H54 (cell line): ENCODE measurements around the gene LACTB.
A peak's percentile ranks its signal among the peaks of the same experiment; 100 is the strongest.

Source experiments
- DNase-seq: peaks from one replicate; pipeline ENCODE4 v3.0.0; 2011; ENCODE audit warnings: low spot score, mixed read lengths; ENCODE audit not compliant: insufficient read length
- FAIRE-seq: peaks from 3 replicates; lab custom pipeline; 2011; peaks lifted over from hg19 to GRCh38; lab: Jason Lieb, UNC
- POLR2A ChIP-seq: IDR thresholded peaks from 2 replicates; pipeline ENCODE4 v1.6.1; 2011; ENCODE audit warnings: low read depth, mild to moderate bottlenecking, low read length

The LACTB gene, protein sequence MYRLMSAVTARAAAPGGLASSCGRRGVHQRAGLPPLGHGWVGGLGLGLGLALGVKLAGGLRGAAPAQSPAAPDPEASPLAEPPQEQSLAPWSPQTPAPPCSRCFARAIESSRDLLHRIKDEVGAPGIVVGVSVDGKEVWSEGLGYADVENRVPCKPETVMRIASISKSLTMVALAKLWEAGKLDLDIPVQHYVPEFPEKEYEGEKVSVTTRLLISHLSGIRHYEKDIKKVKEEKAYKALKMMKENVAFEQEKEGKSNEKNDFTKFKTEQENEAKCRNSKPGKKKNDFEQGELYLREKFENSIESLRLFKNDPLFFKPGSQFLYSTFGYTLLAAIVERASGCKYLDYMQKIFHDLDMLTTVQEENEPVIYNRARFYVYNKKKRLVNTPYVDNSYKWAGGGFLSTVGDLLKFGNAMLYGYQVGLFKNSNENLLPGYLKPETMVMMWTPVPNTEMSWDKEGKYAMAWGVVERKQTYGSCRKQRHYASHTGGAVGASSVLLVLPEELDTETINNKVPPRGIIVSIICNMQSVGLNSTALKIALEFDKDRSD

DNA sequence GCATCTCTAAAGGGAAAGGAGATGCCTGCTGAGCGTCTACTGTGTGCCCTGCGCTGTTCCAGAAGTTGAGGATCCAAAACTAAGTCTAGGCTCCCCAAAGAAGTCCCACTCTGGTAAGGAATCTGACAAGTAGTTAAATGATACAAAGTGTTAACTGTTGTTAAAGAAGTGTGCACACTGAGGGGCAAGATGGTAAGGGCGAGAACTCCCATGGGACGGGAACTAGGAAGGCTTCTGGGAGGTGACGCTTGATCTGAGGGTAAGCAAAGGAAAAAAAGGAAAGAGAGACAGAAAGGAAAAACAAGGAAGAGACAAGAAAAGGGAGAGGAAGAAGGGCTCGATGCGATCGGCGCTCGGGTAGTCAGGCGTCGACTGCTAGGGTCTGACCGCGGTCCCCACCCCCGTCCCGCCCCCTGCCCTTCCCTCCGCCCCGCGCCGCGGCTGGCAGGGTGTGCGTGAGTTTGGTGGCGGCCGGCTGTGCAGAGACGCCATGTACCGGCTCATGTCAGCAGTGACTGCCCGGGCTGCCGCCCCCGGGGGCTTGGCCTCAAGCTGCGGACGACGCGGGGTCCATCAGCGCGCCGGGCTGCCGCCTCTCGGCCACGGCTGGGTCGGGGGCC is at the start of gene LACTB:
Gene LACTB (plus strand): TSS at position 480 of the 620 bp plus-strand sequence. CDS start 11 bp downstream, at position 491.
- TF ChIP-seq POLR2A, result peak; percentile 77
- no peak for FAIRE-seq

GRCh38 chr15:63072023-63072650 is 49.5 kb upstream of the LACTB start:
- no peak for TF ChIP-seq POLR2A
- DNase-seq (no peak), FAIRE-seq (no peak)

More for the DNA sequence above, at the start of gene LACTB:
- peak; percentile 60 for DNase-seq

DNA sequence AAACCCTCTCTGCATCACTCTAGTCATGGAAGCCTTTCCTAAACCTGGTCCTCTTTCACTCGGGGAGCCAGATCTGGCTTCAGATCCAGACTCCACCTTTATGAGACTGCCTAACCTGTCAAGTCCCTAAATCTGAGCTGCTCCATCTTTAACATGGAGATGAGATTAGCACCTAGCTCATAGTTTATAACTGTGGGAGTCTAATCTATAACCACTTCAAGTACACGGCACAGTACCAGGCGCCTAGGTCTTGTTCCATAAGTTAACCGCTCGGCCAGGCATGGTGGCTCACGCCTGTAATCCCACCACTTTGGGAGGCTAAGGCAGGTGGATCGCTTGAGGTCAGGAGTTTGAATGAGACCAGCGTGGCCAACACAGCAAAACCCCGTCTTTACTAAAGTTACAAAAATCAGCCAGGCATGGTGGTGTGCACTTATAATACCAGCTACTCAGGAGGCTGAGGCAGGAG is 48.8 kb upstream of the LACTB start:
- FAIRE-seq (no peak), DNase-seq (no peak)
- no peak for TF ChIP-seq POLR2A

DNA sequence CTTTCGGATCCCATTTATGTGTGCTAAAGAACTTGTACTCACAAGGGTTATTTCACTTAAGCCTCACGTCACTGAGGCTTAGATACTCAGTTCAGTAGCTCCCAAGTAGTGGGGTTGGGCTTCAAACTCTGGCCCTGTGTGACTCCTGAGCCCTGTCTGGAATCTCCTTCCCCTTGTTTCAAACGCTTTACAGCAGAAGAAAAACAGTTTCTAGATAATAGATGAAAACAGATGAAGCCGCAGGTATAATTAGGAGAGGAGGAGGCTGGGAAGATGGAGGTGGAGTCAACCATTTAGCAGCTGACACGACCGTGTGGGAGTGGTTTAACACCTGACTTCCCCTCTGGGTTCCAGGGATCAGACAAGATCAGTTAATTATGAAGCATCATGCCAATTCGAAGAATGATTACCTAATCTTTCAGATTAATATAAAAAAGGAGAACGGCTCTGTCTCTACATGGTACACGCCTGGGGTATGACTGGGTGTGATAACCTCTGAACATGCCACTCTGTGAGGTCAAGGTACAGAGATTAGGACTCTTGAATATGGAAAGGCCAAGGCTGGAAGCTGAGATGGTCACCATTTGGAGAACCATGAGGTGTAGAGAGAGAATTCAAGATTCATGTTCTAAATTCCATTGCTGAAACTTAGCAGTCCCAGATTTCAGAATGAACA is 48.0 kb upstream of the LACTB start:
- DNase-seq, result no peak
- FAIRE-seq, result no peak
- no peak for TF ChIP-seq POLR2A

- FAIRE-seq (no peak), DNase-seq (no peak)
- no peak for TF ChIP-seq POLR2A
Measured at GRCh38 chr15:63075015-63075983, 46.4 kb upstream of the LACTB start.

GRCh38 chr15:63075984-63076713 is 45.5 kb upstream of the LACTB start:
- no peak for TF ChIP-seq POLR2A
- DNase-seq (no peak), FAIRE-seq (no peak)

DNA sequence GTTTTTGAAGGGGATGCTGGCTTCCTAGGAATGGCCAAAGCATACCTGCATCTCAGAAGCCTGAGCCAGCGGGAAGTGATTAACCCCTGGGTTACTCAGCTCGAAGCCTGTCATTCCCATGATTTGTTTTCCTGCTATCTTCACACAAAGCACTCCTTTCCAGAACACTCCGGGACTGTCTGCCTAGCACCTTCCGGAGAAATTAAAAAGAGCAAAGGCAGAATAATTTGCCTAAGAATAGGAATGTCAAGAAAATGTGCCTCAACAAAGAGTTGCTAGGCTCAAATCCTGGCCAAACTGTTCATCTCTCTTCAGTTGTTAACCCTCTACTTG is 45.0 kb upstream of the LACTB start:
- no peak for DNase-seq
- no peak for FAIRE-seq
- no peak for TF ChIP-seq POLR2A

DNA sequence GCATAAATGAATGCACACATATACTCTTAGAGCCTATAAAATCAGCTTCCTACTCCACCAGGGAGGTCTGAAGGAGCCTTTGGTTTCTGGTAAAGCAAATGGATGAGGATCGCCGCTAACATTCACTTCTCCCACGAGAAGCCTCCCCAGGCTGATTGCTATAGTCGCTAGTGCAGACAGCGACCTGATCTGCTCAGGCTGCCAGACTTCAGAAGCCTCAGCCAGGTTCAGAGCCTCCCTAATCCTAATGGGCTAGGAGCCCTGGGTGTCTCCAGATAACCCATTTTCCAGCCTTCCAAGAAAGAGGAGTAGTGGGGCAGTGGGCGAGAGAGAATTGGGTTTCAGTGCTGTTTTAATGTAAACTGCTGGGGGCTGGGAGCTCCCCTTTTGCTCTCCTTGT is 43.7 kb upstream of the LACTB start:
- DNase-seq (no peak), FAIRE-seq (no peak)
- TF ChIP-seq POLR2A, result no peak

DNA sequence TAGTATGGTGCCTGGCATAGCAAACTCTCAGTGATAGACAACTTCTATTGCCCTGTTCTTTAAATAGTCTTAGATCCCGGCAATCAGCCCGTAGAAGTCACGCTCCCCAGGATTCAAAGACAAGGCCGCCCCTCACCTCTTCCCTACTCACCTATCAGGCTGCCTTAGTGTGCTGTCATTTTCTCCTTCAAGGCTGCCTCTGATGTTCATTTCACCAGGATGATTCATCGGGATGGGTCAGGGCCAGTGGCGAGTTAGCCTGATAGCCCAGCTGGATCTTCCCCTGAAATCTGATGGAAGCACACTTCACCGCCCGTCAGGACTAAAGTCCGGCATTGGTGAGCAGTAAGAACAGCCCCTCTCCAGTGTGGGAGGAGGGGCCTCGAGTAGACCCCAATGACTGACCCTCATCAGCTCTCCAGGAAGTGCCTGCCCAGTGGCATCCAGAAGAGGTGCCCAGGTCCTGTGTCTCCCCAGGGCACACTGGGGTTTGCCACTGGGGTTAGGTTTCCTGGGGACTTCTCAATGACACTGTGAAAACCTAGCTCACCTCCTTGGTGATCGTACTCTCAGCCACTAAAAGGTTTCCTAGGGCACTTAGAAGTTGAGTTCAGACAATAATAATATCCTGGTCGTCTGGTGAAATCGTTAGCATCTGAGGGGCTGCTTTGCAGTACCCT is 41.6 kb upstream of the LACTB start:
- no peak for TF ChIP-seq POLR2A
- DNase-seq, result peak; percentile 31
- FAIRE-seq, result no peak

DNA sequence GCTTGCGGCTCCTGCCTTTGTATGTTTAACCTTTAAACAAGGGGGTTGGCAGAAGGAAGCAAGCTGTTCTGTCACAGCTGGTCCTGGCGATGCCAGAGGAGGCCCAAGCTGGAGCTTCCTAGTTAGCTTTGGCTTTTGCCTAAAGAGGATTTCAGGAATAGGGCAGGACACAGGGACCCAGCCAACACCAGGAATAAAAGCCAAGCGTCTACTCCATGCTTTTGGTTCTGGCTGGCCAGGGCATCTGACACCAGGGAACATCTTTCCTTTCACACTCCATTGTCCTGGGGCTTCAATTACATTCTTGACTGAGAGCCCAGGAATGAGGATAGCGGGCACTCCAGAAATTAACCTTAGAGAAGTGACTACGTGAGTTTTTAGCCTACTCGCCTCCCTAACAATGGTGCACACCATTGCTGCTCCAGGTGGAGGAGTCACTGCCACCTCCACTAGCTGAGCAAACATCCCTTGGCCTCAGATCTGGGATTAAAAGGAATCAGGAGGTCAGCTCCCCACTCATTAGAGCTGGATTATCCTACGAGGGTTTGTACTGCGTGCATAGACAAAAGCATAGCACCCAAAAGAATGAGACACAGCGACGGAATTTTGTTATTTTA is 40.9 kb upstream of the LACTB start:
- no peak for TF ChIP-seq POLR2A
- FAIRE-seq (no peak), DNase-seq (no peak)

DNA sequence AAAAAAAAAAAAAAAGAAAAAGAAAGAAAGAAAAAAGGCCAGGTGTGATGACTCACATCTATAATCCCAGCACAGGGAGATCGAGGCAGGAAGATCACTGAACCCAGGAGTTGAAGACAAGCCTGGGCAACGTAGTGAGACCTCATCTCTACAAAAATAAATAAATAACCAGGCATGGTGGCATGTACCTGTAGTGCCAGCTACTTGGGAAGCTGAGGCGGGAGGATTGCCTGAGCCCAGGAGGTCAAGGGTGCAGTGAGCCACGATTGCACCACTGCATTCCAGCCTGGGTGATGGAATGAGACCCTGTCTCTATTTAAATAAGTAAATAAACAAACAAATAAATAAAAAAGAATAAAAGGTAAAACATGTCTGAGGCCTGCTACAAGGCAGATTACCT is 39.3 kb upstream of the LACTB start:
- TF ChIP-seq POLR2A, result no peak
- no peak for FAIRE-seq
- DNase-seq, result no peak
